A549 treated with Hydrocortisone at 1 μM for 4 hours (cell line): ENCODE data around the gene NEFH. TPM values are rescaled to one million over a fixed set of nuclear protein-coding genes. Genes with fewer than 3 reads are reported as not detected.

Source experiments
- total RNA-seq: library from RNA; stranded (reverse); fragments of 200-300 nt; extraction: Qiagen RNA extraction; gene quantifications from 5 replicates; pipeline ENCODE4 v1.2.3, GENCODE V29; 2022

Gene NEFH
- 0.09 to 0.16 TPM (median 0.09 TPM) in 5 replicates for total RNA-seq

GRCh38 chr22:29479417-29480261 lies at the start of gene NEFH:
TSS of gene NEFH (plus strand) at chr22:29480218. CDS start at chr22:29480263, 45 bp downstream.

GRCh38 chr22:29438283-29438682 lies 41.7 kb upstream of the NEFH start, which contains the start of gene RFPL1:
TSS of gene RFPL1 (plus strand) at chr22:29438583.

Other genes starting within 250 kb of the NEFH start
- 20.6 to 28.9 TPM (median 26.2 TPM) in 5 replicates for gene RHBDD3, start 212.2 kb upstream of the NEFH start, total RNA-seq
- 204 to 246 TPM (median 207 TPM) in 5 replicates for gene EWSR1, start 211.9 kb upstream of the NEFH start, total RNA-seq
- gene GAS2L1, start 173.6 kb upstream of the NEFH start, total RNA-seq: 26.7 to 39.7 TPM (median 33.8 TPM) in 5 replicates
- 0.17 to 0.38 TPM (median 0.25 TPM) in 5 replicates for gene RASL10A, start 164.5 kb upstream of the NEFH start, total RNA-seq
- gene AP1B1, start 91.6 kb upstream of the NEFH start, total RNA-seq: 24.6 to 27.6 TPM (median 26.2 TPM) in 5 replicates
- gene RFPL1, start 41.6 kb upstream of the NEFH start, total RNA-seq: not detected in 5 replicates
- 27.0 to 31.6 TPM (median 31.1 TPM) in 5 replicates for gene THOC5, start 73.5 kb downstream of the NEFH start, total RNA-seq
- gene NIPSNAP1, start 100.9 kb downstream of the NEFH start, total RNA-seq: 56.9 to 62.8 TPM (median 60.2 TPM) in 5 replicates
- 11.7 to 17.0 TPM (median 14.3 TPM) in 5 replicates for gene NF2, start 123.4 kb downstream of the NEFH start, total RNA-seq
- 0.14 to 0.17 TPM (median 0.15 TPM) in 5 replicates for gene CABP7, start 239.8 kb downstream of the NEFH start, total RNA-seq